H9 (cell line): ENCODE results near the gene PVALB. TPM values are rescaled to one million over a fixed set of nuclear protein-coding genes. Genes with fewer than 3 reads are reported as not detected.
A peak's percentile ranks its signal among the peaks of the same experiment; 100 is the strongest.

Experiments
- DNase-seq: peaks from one replicate; pipeline ENCODE4 v3.0.0-alpha.2; 2017
- H2AFZ ChIP-seq: one replicate; pipeline ENCODE4 v1.6.1; 2013; ENCODE audit warnings: mild to moderate bottlenecking, low read length, control low read depth, moderate library complexity
- H2AK5ac ChIP-seq: 2 replicates; pipeline ENCODE4 v1.6.1; 2013; ENCODE audit warnings: low read length, control low read depth, mixed read lengths; ENCODE audit not compliant: insufficient read length
- H2BK120ac ChIP-seq: one replicate; pipeline ENCODE4 v1.6.1; 2013; ENCODE audit warnings: low read depth, mild to moderate bottlenecking, low read length, control low read depth, inconsistent platforms; ENCODE audit not compliant: poor library complexity, severe bottlenecking
- H2BK12ac ChIP-seq: 2 replicates; pipeline ENCODE4 v1.6.1; 2013; ENCODE audit warnings: low read length, control low read depth, mixed read lengths, low read depth; ENCODE audit not compliant: insufficient read length
- H2BK15ac ChIP-seq: 2 replicates; pipeline ENCODE4 v1.6.1; 2013; ENCODE audit warnings: low read depth, low read length, control low read depth
- H2BK20ac ChIP-seq: one replicate; pipeline ENCODE4 v1.6.1; 2013; ENCODE audit warnings: low read depth, mild to moderate bottlenecking, low read length, control low read depth, inconsistent platforms; ENCODE audit not compliant: poor library complexity, severe bottlenecking
- H2BK5ac ChIP-seq: 2 replicates; pipeline ENCODE4 v1.6.1; 2013; ENCODE audit warnings: low read length, control low read depth, mixed read lengths; ENCODE audit not compliant: insufficient read length
- H3K14ac ChIP-seq: 2 replicates; pipeline ENCODE4 v1.6.1; 2013; ENCODE audit warnings: low read length, control low read depth; ENCODE audit not compliant: insufficient read depth
- H3K18ac ChIP-seq: 2 replicates; pipeline ENCODE4 v1.6.1; 2013; ENCODE audit warnings: low read depth, mild to moderate bottlenecking, mixed read lengths, low read length, control low read depth; ENCODE audit not compliant: insufficient read length
- H3K23ac ChIP-seq: 2 replicates; pipeline ENCODE4 v1.6.1; 2013; ENCODE audit warnings: low read length, control low read depth, mixed read lengths, low read depth; ENCODE audit not compliant: insufficient read length
- H3K23me2 ChIP-seq: 2 replicates; pipeline ENCODE4 v1.6.1; 2013; ENCODE audit warnings: low read depth, mild to moderate bottlenecking, mixed read lengths, low read length, control low read depth; ENCODE audit not compliant: insufficient read length, poor library complexity, severe bottlenecking
- H3K27ac ChIP-seq: 2 replicates; pipeline ENCODE4 v1.5.1; 2013; ENCODE audit warnings: low read length, control low read depth, mixed read lengths, low read depth; ENCODE audit not compliant: insufficient read length
- H3K27me3 ChIP-seq: 2 replicates; pipeline ENCODE4 v1.6.1; 2013; ENCODE audit warnings: low read length, control low read depth, inconsistent platforms; ENCODE audit not compliant: insufficient read depth
- H3K4ac ChIP-seq: 2 replicates; pipeline ENCODE4 v1.6.1; 2013; ENCODE audit warnings: low read depth, mild to moderate bottlenecking, control low read depth, inconsistent platforms, low read length, moderate library complexity
- H3K4me1 ChIP-seq: 2 replicates; pipeline ENCODE4 v1.6.1; 2013; ENCODE audit warnings: low read length, control low read depth, inconsistent platforms; ENCODE audit not compliant: insufficient read depth
- H3K4me2 ChIP-seq: 2 replicates; pipeline ENCODE4 v1.6.1; 2013; ENCODE audit warnings: low read length, control low read depth, mixed read lengths; ENCODE audit not compliant: insufficient read length, insufficient read depth
- H3K56ac ChIP-seq: 2 replicates; pipeline ENCODE4 v1.6.1; 2013; ENCODE audit warnings: low read depth, mild to moderate bottlenecking, mixed read lengths, low read length, control low read depth; ENCODE audit not compliant: insufficient read length
- H3K79me1 ChIP-seq: 2 replicates; pipeline ENCODE4 v1.6.1; 2013; ENCODE audit warnings: low read depth, mild to moderate bottlenecking, moderate library complexity, low read length, control low read depth, inconsistent platforms; ENCODE audit not compliant: insufficient read depth, poor library complexity, severe bottlenecking
- H3K79me2 ChIP-seq: 2 replicates; pipeline ENCODE4 v1.6.1; 2013; ENCODE audit warnings: low read length, control low read depth, inconsistent platforms; ENCODE audit not compliant: insufficient read depth
- H3K9ac ChIP-seq: 2 replicates; pipeline ENCODE4 v1.6.1; 2013; ENCODE audit warnings: low read length, control low read depth, mixed read lengths; ENCODE audit not compliant: insufficient read length; ENCODE audit errors: extremely low read depth
- H3K9me3 ChIP-seq: one replicate; pipeline ENCODE4 v1.6.1; 2013; ENCODE audit warnings: low read depth, low read length, inconsistent platforms; ENCODE audit not compliant: control insufficient read depth
- H3T11ph ChIP-seq: one replicate; pipeline ENCODE4 v1.6.1; 2013; ENCODE audit warnings: mild to moderate bottlenecking, low read length, control low read depth, inconsistent platforms
- H4K20me1 ChIP-seq: one replicate; pipeline ENCODE4 v1.6.1; 2013; ENCODE audit not compliant: control insufficient read depth, insufficient read length, insufficient read depth
- H4K5ac ChIP-seq: 2 replicates; pipeline ENCODE4 v1.6.1; 2013; ENCODE audit warnings: low read depth, mild to moderate bottlenecking, mixed read lengths, low read length, control low read depth; ENCODE audit not compliant: insufficient read length
- H4K8ac ChIP-seq: replicated peaks from 2 replicates; pipeline ENCODE4 v1.6.1; 2013; ENCODE audit warnings: low read length, control low read depth, mixed read lengths, low read depth; ENCODE audit not compliant: insufficient read length
- H4K91ac ChIP-seq: 2 replicates; pipeline ENCODE4 v1.6.1; 2013; ENCODE audit warnings: low read depth, mild to moderate bottlenecking, moderate library complexity, mixed read lengths, low read length, control low read depth; ENCODE audit not compliant: insufficient read length
- H3K27ac Mint-ChIP-seq, 3 experiments: 2 replicates in 2 of 3; 3 replicates in 1 of 3; pipeline ENCODE4 v1.8.0; 2020 to 2021; ENCODE audit warnings: mixed read lengths in 3 of 3, mild to moderate bottlenecking in 1 of 3, moderate library complexity in 1 of 3
- H3K27me3 Mint-ChIP-seq: 2 replicates; pipeline ENCODE4 v1.8.0; 2021; ENCODE audit warnings: low read depth, mild to moderate bottlenecking, moderate library complexity, mixed read lengths
- H3K36me3 Mint-ChIP-seq, 3 experiments: 2 replicates in 2 of 3; 3 replicates in 1 of 3; pipeline ENCODE4 v1.8.0; 2020 to 2021; ENCODE audit warnings: low read depth in 3 of 3, mixed read lengths in 3 of 3; ENCODE audit not compliant: insufficient read depth in 1 of 3
- H3K4me1 Mint-ChIP-seq, 2 experiments: 2 replicates each; pipeline ENCODE4 v1.8.0; 2020; ENCODE audit warnings: mixed read lengths in 2 of 2
- H3K4me3 Mint-ChIP-seq, 2 experiments: 2 replicates in 1 of 2; 3 replicates in 1 of 2; pipeline ENCODE4 v1.8.0; 2020 to 2021; ENCODE audit warnings: mild to moderate bottlenecking in 2 of 2, mixed read lengths in 2 of 2, moderate library complexity in 1 of 2
- H3K9me3 Mint-ChIP-seq, 2 experiments: 2 replicates in 1 of 2; 3 replicates in 1 of 2; pipeline ENCODE4 v1.8.0; 2020; ENCODE audit warnings: mild to moderate bottlenecking in 2 of 2, mixed read lengths in 2 of 2, moderate library complexity in 1 of 2
- CTCF ChIP-seq: fragments of 200-600 bp; sonication (generic); conservative IDR thresholded peaks from 3 replicates; pipeline ENCODE4 v1.8.0; 2021; ENCODE audit warnings: antibody characterized with exemption, mild to moderate bottlenecking
- WGBS: extraction: QIAGEN DNeasy Blood & Tissue Kit; methylation state at CpG from one replicate; pipeline ENCODE4 v1.1.7; 2013; ENCODE audit warnings: missing lambda C conversion rate, low lambda C conversion rate, mixed read lengths; ENCODE audit not compliant: insufficient read length; ENCODE audit errors: extremely low coverage; 5-methylcytosine and 5-hydroxymethylcytosine counted together
- total RNA-seq: library from RNA; stranded (reverse); gene quantifications from 2 replicates; pipeline ENCODE4 v1.2.1, GENCODE V29; 2021

PVALB gene
- total RNA-seq, 1 experiment from 2014 or later: 2.7 TPM

- Histone ChIP-seq H2BK15ac (no peak overlapping the region), H3K18ac (no peak overlapping the region)
- no peak for DNase-seq
Measured at GRCh38 chr22:36797911-36798673, 18.7 kb downstream of the PVALB start.

More at GRCh38 chr22:36797911-36798673, 18.7 kb downstream of the PVALB start:
- no CpG with 5 or more reads among the region's 12 CpGs for WGBS
- Mint-ChIP-seq H3K27me3 (peaks cover 18% of the 10 kb centered on the region), H3K27ac (0 out of 7 replicates have a peak overlapping the region, but pooled peaks of 1 of the 3 experiments have one; percentile 31), H3K4me1 (peaks cover 45 to 46% of the 10 kb centered on the region in 2 experiments), H3K36me3 (no peaks in the 10 kb centered on the region), H3K9me3 (peaks cover 0 to 3% of the 10 kb centered on the region in 2 experiments; a peak in 2 of 5 replicates), H3K4me3 (no peak overlapping the region; a peak in 1 of 5 replicates)
- Histone ChIP-seq H2BK20ac (no peak overlapping the region), H4K91ac (no peak overlapping the region), H4K5ac (no peak overlapping the region), H3K27ac (no peak overlapping the region), H2BK120ac (no peak overlapping the region), H3K56ac (no peak overlapping the region), H3K4ac (no peak overlapping the region), H2BK12ac (no peak overlapping the region), H3K79me2 (no peaks in the 10 kb centered on the region), H4K20me1 (no peaks in the 10 kb centered on the region), H3K23me2 (no peaks in the 10 kb centered on the region), H2AFZ (no peak overlapping the region), H3K23ac (no peak overlapping the region), H4K8ac (no peak overlapping the region), H2AK5ac (no peak overlapping the region), H3K9me3 (no peaks in the 10 kb centered on the region), H3T11ph (no peak overlapping the region), H3K79me1 (no peaks in the 10 kb centered on the region), H2BK5ac (no peak overlapping the region), H3K4me2 (no peak overlapping the region), H3K14ac (no peak overlapping the region; the same call in 1 of the 2 replicates), H3K27me3 (no peaks in the 10 kb centered on the region), H3K4me1 (peaks cover 15% of the 10 kb centered on the region; the same call in 1 of the 2 replicates), H3K9ac (no peak overlapping the region)
- no peak for TF ChIP-seq CTCF
